ENCODE measurements around the gene DHRS4L2.
"Not testable (repeated sequence)": the region's sequence is repeated elsewhere in the genome, so short reads cannot be mapped to it uniquely, and the experiment has no call there.

DHRS4L2 gene

DNA sequence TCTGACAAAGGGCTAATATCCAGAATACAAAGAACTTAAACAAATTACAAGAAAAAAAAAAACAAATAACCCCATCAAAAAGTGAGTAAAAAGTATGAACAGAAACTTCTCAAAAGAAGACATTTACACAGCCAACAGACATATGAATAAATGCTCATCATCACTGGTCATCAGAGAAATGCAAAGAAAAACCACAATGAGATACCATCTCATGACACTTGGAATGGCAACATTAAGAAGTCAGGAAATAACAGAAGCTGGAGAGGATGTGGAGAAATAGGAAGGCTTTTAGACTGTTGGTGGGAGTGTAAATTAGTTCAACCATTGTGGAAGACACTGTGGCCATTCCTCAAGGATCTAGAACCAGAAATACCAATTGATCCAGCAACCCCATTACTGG is 30.2 kb downstream of the DHRS4L2 start:
- DNase-seq (ENCODE audit: low spot score), result not testable (repeated sequence)

DNA sequence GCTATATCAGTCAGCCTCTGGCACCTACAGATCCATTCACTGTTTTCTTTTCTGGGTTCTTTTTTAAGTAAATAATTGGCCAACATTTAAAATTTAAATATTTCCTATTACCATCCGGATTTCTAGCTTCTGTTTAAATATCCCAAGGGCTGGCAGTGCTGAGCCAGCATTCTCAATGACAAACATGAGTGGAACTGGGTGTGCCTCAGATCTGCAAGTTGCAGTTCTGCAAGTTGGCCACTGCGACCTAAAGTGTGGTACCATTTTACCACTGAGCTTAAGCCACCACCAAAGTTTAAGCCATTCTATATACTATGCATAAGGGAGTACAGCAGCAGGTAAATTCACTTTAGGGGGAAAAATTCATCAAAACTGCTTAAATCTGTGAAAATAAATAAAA is 31.2 kb downstream of the DHRS4L2 start:
- not testable (repeated sequence) for DNase-seq (ENCODE audit: low spot score)

DNA sequence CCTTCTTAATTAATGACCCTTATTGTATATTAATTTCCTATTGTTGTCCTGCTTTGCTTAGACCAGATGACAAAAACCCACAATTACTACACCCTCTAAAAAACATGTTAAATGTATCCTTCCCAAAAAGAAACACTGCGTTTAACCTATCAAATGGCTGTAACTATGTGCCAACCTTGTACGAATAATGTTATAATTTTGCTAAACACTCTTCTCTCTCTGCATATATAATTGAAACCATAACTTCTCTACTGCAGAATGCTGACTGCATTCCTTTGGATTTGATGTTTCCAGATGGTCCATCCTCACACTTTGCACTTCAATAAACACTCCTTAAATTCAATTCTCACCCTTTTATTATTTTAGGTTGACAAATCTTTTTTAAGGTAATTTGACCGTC is 31.8 kb downstream of the DHRS4L2 start:
- not testable (repeated sequence) for DNase-seq (ENCODE audit: low spot score)

- DNase-seq (ENCODE audit: low spot score), result not testable (repeated sequence)
These were observed 36.2 kb downstream of the DHRS4L2 start for GRCh38 chr14:24024939-24025418.

GRCh38 chr14:24029687-24030086 is 41.0 kb downstream of the DHRS4L2 start:
- not testable (repeated sequence) for DNase-seq (ENCODE audit: low spot score)

GRCh38 chr14:24031331-24031730 is 42.6 kb downstream of the DHRS4L2 start:
- not testable (repeated sequence) for DNase-seq (ENCODE audit: low spot score)

GRCh38 chr14:24032727-24033418 is 44.1 kb downstream of the DHRS4L2 start:
- DNase-seq (ENCODE audit: low spot score), result no peak

DNA sequence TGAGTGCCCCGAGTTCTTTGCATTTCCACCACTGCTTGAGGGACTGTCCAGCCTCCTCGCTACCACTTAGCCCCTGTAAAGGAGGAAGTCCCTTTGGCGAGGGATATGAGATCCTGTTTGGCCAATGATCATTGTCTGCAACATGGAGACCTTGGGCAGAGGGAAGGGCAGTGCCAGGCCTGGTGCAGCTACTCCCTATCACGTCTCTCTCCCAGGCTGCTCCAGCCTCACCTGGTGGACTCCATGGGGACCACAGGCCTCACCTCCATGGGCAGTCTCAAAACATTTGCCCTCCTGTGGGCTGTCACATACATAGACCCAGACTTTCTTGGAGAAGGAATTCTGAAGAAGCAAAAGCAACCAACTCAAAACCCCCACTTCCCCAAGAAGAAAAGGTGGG is 47.0 kb downstream of the DHRS4L2 start:
- not testable (repeated sequence) for DNase-seq (ENCODE audit: low spot score)

- peak; percentile 72 for DNase-seq (ENCODE audit: low spot score)
These were observed 47.6 kb downstream of the DHRS4L2 start for GRCh38 chr14:24036169-24036962.

- DNase-seq (ENCODE audit: low spot score), result not testable (repeated sequence)
These were observed 48.4 kb downstream of the DHRS4L2 start for GRCh38 chr14:24036963-24037657.

GRCh38 chr14:24037658-24038037 is 48.9 kb downstream of the DHRS4L2 start:
- no peak for DNase-seq (ENCODE audit: low spot score)

DNA sequence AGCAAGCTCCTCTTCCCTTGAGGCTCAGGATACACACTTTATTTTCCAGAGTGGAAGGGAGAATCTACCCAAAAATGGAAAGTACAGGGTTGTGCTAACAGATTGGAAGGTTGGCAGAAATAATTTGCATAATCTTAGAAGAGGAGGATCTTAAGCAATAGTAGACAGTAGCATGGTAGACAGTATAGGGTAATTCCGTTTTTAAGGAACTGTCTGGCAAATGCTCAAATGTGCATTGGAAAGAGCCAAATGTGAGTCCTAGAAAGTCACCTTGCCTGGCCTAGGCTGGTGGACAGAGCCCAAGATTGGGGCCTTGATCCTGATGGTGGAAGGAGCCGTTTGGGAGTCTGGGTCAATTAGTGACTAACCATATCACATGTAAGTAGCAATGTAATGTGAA is 50.0 kb downstream of the DHRS4L2 start:
- no peak for DNase-seq (ENCODE audit: low spot score)

- no peak for DNase-seq (ENCODE audit: low spot score)
These were observed 52.0 kb downstream of the DHRS4L2 start for GRCh38 chr14:24040692-24041091.

DNA sequence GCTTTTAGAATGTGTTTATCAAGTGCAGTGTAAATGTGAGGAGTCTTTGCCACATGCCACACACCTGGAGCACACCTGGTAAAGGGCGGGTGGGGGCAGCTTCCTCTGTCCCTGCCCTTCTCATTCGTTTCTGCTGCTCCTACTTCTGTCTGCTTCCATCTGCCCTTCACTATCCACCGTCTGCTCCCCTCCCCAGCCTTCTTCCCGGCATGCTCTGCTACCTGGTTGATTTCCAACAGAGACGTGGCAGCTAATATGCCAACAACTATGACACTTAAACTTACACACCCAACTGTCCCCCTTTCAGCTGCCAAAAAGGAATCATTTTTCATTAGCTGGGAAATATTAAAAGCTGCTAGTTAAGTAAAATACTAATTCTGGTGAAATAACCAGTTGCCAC is 54.0 kb downstream of the DHRS4L2 start:
- no peak for DNase-seq (ENCODE audit: low spot score)

DNA sequence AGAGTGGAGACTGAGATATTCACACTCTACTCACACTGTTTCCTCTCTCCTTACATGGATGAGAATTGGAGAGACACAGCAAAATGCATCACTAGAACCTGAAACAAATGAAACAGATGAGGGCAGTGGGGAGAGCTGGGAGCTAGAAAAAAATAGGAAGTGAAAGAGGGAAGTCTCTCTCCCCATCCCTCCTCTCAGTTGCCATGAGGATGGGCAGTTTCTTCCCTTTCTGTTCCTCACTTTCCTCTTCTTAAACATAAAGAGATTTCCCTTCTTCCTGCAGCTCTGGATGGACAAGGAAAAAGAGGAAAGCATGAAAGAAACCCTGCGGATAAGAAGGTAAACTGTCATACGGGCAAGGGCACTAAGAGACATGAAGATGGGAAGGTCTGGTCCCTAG is 60.3 kb downstream of the DHRS4L2 start:
- DNase-seq (ENCODE audit: low spot score), result not testable (repeated sequence)

GRCh38 chr14:24050753-24051152 is 62.0 kb downstream of the DHRS4L2 start:
- DNase-seq (ENCODE audit: low spot score), result not testable (repeated sequence)

- DNase-seq (ENCODE audit: low spot score), result no peak
These were observed 62.6 kb downstream of the DHRS4L2 start for GRCh38 chr14:24051176-24051788.

DNA sequence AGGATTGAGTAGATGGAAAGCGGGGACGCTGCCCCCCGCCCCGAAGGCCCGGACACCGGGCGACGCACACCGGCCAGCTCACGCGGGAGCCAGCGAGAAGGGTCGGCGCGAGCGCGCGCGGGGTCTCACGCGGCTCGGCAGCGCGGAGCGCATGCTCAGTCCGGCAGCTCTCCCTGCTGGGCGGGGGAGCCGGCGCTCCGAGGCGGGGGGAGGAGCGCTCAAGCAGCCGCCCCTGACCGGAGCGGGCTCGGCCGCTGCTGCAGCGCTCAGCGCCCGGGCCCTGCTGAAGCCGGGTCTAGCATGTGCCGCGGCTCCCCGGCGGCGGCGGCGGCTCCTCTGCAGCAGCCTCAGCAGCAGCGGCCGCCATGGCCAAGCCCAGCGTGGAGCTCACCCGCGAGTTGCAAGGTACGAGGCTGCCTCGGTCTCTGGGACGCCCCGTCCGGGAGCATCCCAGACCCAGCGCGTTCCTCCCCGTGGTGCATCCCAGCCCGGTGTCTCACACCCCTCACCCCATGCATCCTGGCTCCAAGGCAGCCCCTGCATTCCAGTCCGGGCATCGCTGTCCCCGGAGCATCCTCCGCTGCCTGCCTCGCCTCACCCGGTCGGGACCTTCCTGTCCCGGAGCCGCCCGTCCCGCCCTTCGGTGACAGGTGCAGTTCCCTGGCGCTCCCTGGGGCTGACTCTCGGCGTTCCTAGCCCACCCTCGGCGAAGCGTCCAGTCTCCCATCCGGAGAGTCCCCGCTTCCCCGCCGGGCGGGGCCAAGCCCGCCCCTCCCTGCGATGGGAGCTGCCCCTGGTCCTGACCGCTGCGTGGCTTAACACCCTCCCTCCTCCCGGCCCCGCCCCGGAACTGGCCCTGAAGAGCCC is 63.3 kb downstream of the DHRS4L2 start, which contains the start of gene CARMIL3:
TSS of gene CARMIL3 (plus strand) at position 221 of the 867 bp plus-strand sequence. CDS start at position 366, 145 bp downstream.
- DNase-seq (ENCODE audit: low spot score), result peak; percentile 64

DNA sequence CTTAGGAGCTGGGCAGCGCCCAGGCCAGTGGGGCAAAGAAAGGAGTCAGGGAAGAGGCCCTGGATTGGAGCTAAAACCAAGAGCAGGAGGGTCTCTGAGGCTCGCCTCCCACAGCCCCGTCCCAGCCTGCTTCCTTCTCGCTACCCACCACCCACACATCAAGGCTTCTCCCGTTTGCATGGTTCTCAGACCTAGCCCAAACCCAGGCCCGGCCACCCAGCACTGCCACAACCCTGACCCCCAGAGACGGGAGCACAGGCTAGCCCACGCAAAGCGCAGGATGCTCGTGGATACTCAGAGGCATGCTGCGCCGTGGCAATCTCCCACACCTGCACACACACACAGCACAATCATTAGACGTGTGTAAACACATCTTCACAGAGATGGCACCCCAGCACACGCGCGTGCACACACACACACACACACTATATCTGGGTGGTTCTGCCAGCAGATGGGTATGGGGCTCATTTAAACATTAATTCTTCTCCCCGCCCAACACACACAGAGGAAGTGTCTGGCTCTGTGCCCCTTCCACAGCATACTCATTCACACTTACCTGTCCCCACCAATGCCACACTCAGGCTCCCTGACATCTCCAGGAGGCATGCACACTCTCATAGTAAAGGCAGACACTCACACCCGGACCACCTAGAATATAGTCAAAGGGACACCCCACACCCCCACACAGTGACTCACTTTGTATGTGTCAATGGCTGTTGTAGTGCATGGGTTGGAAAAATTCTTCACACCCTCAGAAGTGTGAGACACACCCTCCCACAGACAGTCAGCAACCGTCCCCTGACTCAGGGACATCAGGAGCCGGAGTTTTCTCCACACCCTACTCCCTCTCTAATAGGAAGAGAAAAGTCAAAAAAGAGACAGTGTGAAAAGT is 64.2 kb downstream of the DHRS4L2 start:
- peak; percentile 73 for DNase-seq (ENCODE audit: low spot score)

All from CD4-positive, alpha-beta T cell treated with Interleukin-15 for 4 hours (primary cell).